GM12878 (cell line): ENCODE data around the gene CCNY. TPM values are rescaled to one million over a fixed set of nuclear protein-coding genes. Genes with fewer than 3 reads are reported as not detected.

Experiments
- EZH2 ChIP-seq: IDR thresholded peaks from 2 replicates; pipeline ENCODE4 v1.6.1; 2012; ENCODE audit warnings: low read depth, mild to moderate bottlenecking, control low read depth, inconsistent platforms, low read length, borderline replicate concordance; ENCODE audit not compliant: control insufficient read depth
- HDAC2 ChIP-seq: fragments of 200-600 bp; sonication (generic); IDR thresholded peaks from 2 replicates; pipeline ENCODE4 v1.6.1; 2017
- RAD51 ChIP-seq: fragments of 450-650 bp; IDR thresholded peaks from 2 replicates; pipeline ENCODE4 v1.6.1; 2016; ENCODE audit warnings: moderate library complexity, mild to moderate bottlenecking, inconsistent platforms
- RBBP5 ChIP-seq: fragments of 200-600 bp; sonication (generic); conservative IDR thresholded peaks from 2 replicates; pipeline ENCODE4 v1.6.1; 2016
- RUNX3 ChIP-seq: IDR thresholded peaks from 2 replicates; pipeline ENCODE4 v1.6.1; 2012; ENCODE audit warnings: low read length, inconsistent platforms
- TAF1 ChIP-seq: IDR thresholded peaks from 2 replicates; pipeline ENCODE4 v1.6.1; 2011; ENCODE audit warnings: mild to moderate bottlenecking, low read depth, low read length, borderline replicate concordance
- TCF3 ChIP-seq: IDR thresholded peaks from 2 replicates; pipeline ENCODE4 v1.6.1; 2012; ENCODE audit warnings: low read depth, mild to moderate bottlenecking, low read length, borderline replicate concordance; ENCODE audit not compliant: insufficient read depth
- ZZZ3 ChIP-seq: IDR thresholded peaks from 2 replicates; pipeline ENCODE4 v1.6.1; 2011; ENCODE audit warnings: low read depth; ENCODE audit not compliant: control insufficient read depth, insufficient read length
- polyA plus RNA-seq, 11 experiments: library from polyadenylated mRNA; depleted of rRNA in 4 of 11; unstranded in 6 of 11; stranded (reverse) in 5 of 11; fragments of >200 nt; fragmentation: Nextera tagmentation in 4 of 11; fragmentation: Illumina TruSeq in 1 of 11; extraction: Ambion mirVana in 4 of 11; extraction: Trizol in 1 of 11; gene quantifications; 1 replicate in 1 of 11; 2 replicates in 10 of 11; pipeline versions ENCODE4 v1.2.1 to v1.2.3, GENCODE V29; 2011 to 2016; ENCODE audit warnings: inconsistent platforms in 2 of 11, missing spikeins in 2 of 11, low read depth in 1 of 11
- total RNA-seq, 4 experiments: library from RNA; depleted of rRNA in 3 of 4; stranded (reverse); fragments of >200 nt in 3 of 4; fragmentation: Illumina TruSeq in 1 of 4; extraction: Trizol in 1 of 4; gene quantifications; 2 replicates each; pipeline versions ENCODE4 v1.2.1 to v1.2.3, GENCODE V29; 2013 to 2021
- TF ChIP-seq, protein P1 (sequence below): fragments of 450-650 bp; IDR thresholded peaks from 2 replicates; pipeline ENCODE4 v1.6.1; 2017; ENCODE audit warnings: mild to moderate bottlenecking, moderate library complexity
- TF ChIP-seq, protein P2 (sequence below): fragments of 450-650 bp; IDR thresholded peaks from 2 replicates; pipeline ENCODE4 v1.6.1; 2017; ENCODE audit warnings: antibody characterized with exemption, mild to moderate bottlenecking, moderate library complexity
- TF ChIP-seq, protein P3 (sequence below): IDR thresholded peaks from 2 replicates; pipeline ENCODE4 v1.6.1; 2011; ENCODE audit warnings: borderline replicate concordance, low read depth, mild to moderate bottlenecking, moderate library complexity, low read length; ENCODE audit not compliant: insufficient read depth, poor library complexity, severe bottlenecking
- TF ChIP-seq, protein P4 (sequence below): fragments of 450-650 bp; IDR thresholded peaks from 2 replicates; pipeline ENCODE4 v1.6.1; 2018; ENCODE audit warnings: mild to moderate bottlenecking, low read depth, moderate library complexity; ENCODE audit not compliant: partially characterized antibody
- TF ChIP-seq, protein P5 (sequence below): fragments of 450-650 bp; IDR thresholded peaks from 2 replicates; pipeline ENCODE4 v1.6.1; 2016; ENCODE audit warnings: mild to moderate bottlenecking, moderate library complexity, borderline replicate concordance

Gene CCNY
- total and polyA plus RNA-seq, 10 of the 15 experiments (the other 5 are each of a cell fraction or from before 2014, with no cell fraction given), result 3.6 to 50.0 (median 26.1) TPM

DNA sequence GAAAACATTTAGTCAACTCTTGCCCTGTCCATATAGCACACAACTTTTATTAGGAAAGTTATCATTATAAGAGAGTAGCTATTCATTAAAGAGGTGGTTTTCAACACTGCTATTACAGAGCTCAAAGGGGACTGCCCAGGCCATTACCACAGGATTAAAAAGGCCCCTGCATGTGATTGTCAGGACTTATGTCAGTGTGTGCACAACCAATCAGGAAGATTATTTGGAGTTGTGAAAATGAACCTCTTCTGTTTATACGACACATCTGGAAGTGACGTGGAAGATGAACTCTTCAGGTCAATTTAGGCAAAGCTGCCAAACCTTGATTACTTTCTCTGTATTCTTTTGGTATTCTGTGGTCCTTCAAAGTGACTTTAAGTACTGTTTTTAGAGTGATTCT lies 14.7 kb downstream of the CCNY start (continued):
- TF ChIP-seq, protein P1, sequence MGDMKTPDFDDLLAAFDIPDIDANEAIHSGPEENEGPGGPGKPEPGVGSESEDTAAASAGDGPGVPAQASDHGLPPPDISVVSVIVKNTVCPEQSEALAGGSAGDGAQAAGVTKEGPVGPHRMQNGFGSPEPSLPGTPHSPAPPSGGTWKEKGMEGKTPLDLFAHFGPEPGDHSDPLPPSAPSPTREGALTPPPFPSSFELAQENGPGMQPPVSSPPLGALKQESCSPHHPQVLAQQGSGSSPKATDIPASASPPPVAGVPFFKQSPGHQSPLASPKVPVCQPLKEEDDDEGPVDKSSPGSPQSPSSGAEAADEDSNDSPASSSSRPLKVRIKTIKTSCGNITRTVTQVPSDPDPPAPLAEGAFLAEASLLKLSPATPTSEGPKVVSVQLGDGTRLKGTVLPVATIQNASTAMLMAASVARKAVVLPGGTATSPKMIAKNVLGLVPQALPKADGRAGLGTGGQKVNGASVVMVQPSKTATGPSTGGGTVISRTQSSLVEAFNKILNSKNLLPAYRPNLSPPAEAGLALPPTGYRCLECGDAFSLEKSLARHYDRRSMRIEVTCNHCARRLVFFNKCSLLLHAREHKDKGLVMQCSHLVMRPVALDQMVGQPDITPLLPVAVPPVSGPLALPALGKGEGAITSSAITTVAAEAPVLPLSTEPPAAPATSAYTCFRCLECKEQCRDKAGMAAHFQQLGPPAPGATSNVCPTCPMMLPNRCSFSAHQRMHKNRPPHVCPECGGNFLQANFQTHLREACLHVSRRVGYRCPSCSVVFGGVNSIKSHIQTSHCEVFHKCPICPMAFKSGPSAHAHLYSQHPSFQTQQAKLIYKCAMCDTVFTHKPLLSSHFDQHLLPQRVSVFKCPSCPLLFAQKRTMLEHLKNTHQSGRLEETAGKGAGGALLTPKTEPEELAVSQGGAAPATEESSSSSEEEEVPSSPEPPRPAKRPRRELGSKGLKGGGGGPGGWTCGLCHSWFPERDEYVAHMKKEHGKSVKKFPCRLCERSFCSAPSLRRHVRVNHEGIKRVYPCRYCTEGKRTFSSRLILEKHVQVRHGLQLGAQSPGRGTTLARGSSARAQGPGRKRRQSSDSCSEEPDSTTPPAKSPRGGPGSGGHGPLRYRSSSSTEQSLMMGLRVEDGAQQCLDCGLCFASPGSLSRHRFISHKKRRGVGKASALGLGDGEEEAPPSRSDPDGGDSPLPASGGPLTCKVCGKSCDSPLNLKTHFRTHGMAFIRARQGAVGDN, result 0 out of 2 replicates have a peak, but pooled peaks have one; percentile 35
- TF ChIP-seq RAD51, result peak; percentile 46
- TF ChIP-seq, protein P2, sequence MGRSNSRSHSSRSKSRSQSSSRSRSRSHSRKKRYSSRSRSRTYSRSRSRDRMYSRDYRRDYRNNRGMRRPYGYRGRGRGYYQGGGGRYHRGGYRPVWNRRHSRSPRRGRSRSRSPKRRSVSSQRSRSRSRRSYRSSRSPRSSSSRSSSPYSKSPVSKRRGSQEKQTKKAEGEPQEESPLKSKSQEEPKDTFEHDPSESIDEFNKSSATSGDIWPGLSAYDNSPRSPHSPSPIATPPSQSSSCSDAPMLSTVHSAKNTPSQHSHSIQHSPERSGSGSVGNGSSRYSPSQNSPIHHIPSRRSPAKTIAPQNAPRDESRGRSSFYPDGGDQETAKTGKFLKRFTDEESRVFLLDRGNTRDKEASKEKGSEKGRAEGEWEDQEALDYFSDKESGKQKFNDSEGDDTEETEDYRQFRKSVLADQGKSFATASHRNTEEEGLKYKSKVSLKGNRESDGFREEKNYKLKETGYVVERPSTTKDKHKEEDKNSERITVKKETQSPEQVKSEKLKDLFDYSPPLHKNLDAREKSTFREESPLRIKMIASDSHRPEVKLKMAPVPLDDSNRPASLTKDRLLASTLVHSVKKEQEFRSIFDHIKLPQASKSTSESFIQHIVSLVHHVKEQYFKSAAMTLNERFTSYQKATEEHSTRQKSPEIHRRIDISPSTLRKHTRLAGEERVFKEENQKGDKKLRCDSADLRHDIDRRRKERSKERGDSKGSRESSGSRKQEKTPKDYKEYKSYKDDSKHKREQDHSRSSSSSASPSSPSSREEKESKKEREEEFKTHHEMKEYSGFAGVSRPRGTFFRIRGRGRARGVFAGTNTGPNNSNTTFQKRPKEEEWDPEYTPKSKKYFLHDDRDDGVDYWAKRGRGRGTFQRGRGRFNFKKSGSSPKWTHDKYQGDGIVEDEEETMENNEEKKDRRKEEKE, result no peak
- TF ChIP-seq TAF1, result no peak
- peak; percentile 39; the same call in 1 of the 2 replicates for TF ChIP-seq RUNX3
- TF ChIP-seq HDAC2, result no peak
- TF ChIP-seq ZZZ3, result no peak
- TF ChIP-seq TCF3, result no peak
- TF ChIP-seq EZH2, result no peak
- TF ChIP-seq, protein P3, sequence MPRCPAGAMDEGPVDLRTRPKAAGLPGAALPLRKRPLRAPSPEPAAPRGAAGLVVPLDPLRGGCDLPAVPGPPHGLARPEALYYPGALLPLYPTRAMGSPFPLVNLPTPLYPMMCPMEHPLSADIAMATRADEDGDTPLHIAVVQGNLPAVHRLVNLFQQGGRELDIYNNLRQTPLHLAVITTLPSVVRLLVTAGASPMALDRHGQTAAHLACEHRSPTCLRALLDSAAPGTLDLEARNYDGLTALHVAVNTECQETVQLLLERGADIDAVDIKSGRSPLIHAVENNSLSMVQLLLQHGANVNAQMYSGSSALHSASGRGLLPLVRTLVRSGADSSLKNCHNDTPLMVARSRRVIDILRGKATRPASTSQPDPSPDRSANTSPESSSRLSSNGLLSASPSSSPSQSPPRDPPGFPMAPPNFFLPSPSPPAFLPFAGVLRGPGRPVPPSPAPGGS, result no peak
- TF ChIP-seq, protein P4, sequence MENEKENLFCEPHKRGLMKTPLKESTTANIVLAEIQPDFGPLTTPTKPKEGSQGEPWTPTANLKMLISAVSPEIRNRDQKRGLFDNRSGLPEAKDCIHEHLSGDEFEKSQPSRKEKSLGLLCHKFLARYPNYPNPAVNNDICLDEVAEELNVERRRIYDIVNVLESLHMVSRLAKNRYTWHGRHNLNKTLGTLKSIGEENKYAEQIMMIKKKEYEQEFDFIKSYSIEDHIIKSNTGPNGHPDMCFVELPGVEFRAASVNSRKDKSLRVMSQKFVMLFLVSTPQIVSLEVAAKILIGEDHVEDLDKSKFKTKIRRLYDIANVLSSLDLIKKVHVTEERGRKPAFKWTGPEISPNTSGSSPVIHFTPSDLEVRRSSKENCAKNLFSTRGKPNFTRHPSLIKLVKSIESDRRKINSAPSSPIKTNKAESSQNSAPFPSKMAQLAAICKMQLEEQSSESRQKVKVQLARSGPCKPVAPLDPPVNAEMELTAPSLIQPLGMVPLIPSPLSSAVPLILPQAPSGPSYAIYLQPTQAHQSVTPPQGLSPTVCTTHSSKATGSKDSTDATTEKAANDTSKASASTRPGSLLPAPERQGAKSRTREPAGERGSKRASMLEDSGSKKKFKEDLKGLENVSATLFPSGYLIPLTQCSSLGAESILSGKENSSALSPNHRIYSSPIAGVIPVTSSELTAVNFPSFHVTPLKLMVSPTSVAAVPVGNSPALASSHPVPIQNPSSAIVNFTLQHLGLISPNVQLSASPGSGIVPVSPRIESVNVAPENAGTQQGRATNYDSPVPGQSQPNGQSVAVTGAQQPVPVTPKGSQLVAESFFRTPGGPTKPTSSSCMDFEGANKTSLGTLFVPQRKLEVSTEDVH, result no peak
- TF ChIP-seq, protein P5, sequence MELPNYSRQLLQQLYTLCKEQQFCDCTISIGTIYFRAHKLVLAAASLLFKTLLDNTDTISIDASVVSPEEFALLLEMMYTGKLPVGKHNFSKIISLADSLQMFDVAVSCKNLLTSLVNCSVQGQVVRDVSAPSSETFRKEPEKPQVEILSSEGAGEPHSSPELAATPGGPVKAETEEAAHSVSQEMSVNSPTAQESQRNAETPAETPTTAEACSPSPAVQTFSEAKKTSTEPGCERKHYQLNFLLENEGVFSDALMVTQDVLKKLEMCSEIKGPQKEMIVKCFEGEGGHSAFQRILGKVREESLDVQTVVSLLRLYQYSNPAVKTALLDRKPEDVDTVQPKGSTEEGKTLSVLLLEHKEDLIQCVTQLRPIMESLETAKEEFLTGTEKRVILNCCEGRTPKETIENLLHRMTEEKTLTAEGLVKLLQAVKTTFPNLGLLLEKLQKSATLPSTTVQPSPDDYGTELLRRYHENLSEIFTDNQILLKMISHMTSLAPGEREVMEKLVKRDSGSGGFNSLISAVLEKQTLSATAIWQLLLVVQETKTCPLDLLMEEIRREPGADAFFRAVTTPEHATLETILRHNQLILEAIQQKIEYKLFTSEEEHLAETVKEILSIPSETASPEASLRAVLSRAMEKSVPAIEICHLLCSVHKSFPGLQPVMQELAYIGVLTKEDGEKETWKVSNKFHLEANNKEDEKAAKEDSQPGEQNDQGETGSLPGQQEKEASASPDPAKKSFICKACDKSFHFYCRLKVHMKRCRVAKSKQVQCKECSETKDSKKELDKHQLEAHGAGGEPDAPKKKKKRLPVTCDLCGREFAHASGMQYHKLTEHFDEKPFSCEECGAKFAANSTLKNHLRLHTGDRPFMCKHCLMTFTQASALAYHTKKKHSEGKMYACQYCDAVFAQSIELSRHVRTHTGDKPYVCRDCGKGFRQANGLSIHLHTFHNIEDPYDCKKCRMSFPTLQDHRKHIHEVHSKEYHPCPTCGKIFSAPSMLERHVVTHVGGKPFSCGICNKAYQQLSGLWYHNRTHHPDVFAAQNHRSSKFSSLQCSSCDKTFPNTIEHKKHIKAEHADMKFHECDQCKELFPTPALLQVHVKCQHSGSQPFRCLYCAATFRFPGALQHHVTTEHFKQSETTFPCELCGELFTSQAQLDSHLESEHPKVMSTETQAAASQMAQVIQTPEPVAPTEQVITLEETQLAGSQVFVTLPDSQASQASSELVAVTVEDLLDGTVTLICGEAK, result no peak
- no peak for TF ChIP-seq RBBP5
